Left kidney (tissue), 2 donors: ENCODE data around the gene CHST8. TPM values are rescaled to one million over a fixed set of nuclear protein-coding genes. Genes with fewer than 3 reads are reported as not detected.
A peak's percentile ranks its signal among the peaks of the same experiment; 100 is the strongest.

Experiments
- DNase-seq: peaks from one replicate; pipeline ENCODE4 v3.0.0-alpha.2; 2013
- polyA plus RNA-seq: library from polyadenylated mRNA; unstranded; fragments of 120-200 nt; gene quantifications from one replicate; pipeline ENCODE4 v1.2.1, GENCODE V29; 2013; ENCODE audit not compliant: insufficient read length

CHST8 gene
- polyA plus RNA-seq, 1 donor = 0.17 TPM

DNA sequence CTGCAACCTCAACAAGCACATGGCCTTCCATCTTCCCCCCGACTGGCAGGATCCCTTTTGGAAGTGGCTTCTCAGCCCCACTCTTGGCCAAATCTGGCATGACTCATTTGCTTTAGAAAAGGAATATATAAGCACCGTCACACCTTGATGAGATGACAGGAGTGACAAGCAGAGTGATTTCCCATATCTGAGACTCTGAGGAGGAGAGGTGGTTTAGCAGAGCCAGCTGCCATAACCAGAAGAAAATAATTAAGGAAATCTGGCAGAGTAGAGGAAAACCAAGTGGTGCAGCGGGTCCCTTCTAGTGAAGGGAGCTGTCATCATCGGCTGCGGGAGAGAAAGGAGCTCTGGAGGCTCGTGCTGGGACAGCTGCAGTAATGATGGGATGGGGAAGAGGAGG, 147.5 kb downstream of the CHST8 start:
- DNase-seq = no peak

DNA sequence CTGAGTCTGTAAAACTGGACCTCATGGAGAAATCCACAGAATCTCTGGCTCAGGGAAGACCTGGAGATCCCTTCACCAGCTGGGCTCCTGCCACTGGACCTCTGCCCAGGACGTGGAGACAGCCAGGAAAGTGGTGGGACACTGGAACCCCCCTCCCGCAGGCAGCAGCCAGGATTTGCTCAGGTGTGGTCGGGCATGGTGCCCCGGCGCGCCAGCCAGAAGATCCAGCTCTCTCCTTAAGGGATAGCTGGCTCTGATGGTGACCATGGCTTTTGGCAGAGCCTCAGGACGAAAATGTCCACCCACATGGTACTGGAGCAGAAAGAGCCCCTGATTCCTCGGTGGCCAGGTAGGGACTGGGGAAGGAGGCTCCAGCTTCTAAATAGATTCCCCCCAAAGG, 148.4 kb downstream of the CHST8 start:
- DNase-seq = no peak

DNA sequence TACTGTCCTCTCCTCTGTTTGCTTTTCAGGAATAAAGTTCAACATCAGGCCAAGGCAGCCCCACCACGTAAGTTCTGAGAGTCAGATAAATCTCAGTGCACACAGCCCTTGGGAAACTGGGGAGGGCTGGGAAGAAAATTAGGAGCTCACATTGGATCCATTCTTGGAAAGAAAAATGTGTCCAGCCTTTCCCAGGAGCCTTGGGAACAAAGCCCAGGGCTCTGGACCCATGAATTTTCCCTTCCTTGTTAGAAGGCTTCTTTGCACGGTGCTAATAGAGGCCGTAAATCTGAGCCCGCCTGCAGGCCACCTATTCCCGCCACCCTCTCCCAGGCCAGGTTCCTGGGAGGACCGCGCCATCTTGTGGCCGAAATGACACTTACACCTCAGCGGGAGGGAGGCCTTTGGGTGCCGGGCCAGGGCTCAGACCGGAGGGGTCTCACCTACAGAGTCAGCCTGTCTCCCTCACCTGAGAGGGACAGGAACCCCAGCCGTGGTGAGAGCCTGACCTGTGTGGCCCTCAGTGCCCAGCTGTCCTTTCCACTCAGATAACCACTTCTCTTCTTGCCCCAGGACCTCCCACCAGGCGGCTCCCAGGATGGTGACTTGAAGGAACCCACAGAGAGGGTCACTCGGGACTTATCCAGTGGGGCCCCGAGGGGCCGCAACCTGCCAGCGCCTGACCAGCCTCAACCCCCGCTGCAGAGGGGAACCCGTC, 149.8 kb downstream of the CHST8 start:
- peak; percentile 61 for DNase-seq

DNA sequence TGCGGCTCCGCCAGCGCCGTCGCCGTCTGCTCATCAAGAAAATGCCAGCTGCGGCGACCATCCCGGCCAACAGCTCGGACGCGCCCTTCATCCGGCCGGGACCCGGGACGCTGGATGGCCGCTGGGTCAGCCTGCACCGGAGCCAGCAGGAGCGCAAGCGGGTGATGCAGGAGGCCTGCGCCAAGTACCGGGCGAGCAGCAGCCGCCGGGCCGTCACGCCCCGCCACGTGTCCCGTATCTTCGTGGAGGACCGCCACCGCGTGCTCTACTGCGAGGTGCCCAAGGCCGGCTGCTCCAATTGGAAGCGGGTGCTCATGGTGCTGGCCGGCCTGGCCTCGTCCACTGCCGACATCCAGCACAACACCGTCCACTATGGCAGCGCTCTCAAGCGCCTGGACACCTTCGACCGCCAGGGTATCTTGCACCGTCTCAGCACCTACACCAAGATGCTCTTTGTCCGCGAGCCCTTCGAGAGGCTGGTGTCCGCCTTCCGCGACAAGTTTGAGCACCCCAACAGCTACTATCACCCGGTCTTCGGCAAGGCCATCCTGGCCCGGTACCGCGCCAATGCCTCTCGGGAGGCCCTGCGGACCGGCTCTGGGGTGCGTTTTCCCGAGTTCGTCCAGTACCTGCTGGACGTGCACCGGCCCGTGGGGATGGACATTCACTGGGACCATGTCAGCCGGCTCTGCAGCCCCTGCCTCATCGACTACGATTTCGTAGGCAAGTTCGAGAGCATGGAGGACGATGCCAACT, 150.5 kb downstream of the CHST8 start:
- no peak for DNase-seq

DNA sequence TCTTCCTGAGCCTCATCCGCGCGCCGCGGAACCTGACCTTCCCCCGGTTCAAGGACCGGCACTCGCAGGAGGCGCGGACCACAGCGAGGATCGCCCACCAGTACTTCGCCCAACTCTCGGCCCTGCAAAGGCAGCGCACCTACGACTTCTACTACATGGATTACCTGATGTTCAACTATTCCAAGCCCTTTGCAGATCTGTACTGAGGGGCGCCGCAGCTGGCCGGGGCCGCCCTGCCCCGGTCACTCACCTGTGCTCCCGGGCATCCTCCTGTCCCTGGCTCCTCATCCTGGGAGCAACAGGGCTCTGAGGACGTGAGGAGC, 151.1 kb downstream of the CHST8 start:
- DNase-seq = no peak

DNA sequence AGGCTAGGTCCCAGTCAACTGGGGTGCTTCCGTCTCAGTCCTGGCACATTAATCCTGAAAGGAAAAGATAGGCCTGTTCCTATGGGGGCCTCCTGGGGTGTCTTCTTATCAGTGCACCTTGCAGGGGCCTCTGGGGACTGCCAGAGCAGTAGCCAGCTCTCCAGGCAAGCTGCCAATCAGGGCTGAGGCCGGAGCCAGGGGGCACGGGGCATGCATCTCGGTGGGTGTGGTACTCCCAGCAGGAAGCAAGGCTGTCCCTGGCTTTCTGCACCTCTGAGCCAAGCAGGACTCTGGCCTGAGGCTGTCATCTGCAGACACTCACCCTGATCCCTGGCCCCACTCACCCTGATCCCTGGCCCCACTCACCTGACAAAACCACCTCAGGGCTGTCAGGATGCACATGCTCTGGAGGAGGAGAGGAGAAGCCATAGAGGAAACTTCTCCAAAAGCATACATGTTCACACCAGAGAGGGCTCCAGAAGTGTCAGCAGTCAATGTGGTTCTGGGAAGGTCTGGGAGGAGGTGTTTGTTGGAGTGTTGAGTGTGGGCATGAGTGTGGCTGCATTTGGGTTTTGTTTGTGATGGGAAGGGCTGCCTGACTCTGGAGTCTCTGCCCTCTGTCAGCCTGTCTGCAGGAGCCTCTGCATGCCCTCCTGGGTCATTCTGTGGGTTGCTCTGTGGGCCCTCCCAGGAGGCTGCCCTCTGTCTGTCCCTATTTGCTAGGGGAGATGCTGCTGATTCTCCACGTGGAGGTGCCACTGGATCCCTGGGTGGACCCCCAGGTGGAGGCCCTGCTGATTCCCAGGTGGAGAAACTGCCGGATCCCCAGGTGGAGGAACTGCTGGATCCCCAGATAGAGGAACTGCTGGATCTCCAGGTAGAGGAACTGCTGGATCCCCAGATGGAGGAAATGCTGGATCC, 152.2 kb downstream of the CHST8 start:
- DNase-seq = no peak

GRCh38 chr19:33774751-33775150, 153.0 kb downstream of the CHST8 start:
- no peak for DNase-seq

DNA sequence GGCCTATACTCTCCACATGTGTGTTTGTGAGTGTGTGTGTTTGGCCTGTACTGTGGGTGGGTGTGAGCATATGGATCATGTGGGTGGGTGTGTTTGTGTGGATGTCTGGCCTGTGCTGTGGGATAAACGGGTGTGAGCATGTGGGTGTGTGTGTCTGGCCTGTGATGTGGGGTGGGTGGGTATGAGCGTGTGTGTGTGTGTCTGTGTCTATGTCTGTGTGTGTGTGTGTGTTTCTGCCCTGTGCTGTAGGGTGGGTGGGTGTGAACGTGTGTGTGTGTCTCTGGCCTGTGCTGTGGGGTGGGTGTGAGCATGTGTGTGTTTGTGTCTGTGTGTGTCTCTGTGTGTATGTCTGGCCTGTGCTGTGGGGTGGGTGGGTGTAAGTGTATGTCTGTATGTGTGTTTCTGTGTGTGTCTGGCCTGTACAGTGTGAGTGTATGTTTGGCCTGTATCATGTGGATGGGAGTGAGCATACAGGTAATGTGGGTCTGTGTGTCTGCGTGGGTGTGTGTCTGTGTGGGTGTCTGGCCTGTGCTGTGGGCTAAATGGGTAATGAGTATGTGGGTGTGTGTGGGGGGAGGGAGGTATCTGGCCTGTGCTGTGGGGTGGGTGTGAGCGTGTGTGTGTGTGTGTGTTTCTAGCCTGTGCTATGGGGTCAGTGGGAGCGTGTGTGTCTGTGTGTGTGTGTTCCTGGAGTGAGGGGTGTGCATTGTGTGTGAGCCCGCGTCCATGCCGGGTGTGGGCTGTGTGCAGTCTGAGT, 154.2 kb downstream of the CHST8 start:
- DNase-seq = no peak

GRCh38 chr19:33777351-33777750, 155.6 kb downstream of the CHST8 start:
- DNase-seq = no peak

GRCh38 chr19:33777753-33778088, 156.0 kb downstream of the CHST8 start:
- no peak for DNase-seq

GRCh38 chr19:33778089-33778791, 156.5 kb downstream of the CHST8 start:
- peak; percentile 61 for DNase-seq

- DNase-seq = no peak
Observed at GRCh38 chr19:33779849-33780248, 158.1 kb downstream of the CHST8 start.

DNA sequence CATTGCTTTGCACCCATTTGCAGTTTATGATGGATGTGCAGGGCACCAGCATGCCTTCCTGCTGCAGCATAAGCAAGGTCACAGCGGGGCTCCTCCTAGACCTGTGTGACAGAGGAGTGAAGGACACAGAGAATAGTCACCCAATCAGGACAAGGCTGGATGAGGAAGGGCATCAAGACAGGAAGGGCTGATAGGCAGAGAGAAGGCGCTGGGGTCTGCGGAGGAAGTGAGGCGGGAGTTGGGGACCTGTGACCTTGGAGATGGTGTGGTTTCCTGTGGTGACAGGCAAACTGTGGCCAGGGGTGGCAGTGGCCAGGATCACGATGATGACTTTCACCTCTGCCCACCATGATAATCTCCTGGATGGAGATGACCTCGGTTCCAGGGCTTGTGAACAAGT, 158.5 kb downstream of the CHST8 start:
- no peak for DNase-seq

GRCh38 chr19:33780746-33781145, 159.0 kb downstream of the CHST8 start:
- DNase-seq = no peak

GRCh38 chr19:33781415-33781935, 159.7 kb downstream of the CHST8 start:
- no peak for DNase-seq

DNA sequence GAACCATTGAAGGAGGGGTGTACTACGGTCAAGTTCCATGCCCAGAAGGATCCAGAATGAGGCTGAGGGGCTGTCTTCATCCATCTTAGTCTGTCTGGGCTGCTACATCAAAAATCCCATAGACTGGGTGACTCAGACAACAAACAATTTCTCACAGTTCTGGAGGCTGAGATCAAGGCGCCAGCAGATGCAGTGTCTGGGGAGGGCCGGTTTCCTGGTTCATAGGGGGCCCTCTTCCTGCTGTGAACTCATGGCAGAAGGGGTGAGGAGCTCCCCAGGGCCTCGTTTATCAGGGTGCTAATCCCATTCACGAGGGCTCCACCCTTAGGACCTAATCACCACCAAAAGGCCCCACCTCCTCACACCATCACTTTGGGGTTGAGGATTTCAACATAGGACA, 160.2 kb downstream of the CHST8 start:
- DNase-seq = no peak

DNA sequence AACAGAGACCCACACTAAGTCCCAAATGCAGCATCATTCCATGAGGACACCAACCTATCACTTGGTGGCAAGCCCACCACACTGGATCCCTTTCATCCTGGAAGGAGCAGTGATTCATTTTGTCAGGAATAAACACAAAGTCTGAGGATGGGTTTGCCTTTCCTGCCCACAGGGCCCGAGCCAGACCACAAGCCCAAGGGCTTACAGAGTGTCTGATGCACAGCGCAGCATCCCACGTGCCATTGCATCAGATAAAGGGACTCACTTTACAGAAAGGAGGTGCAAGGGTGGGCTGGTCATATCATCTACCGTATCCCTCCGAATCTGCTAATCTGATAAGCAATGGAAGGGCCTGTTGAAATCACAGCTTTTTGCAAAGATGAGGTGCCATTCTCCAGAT, 162.7 kb downstream of the CHST8 start:
- no peak for DNase-seq

DNA sequence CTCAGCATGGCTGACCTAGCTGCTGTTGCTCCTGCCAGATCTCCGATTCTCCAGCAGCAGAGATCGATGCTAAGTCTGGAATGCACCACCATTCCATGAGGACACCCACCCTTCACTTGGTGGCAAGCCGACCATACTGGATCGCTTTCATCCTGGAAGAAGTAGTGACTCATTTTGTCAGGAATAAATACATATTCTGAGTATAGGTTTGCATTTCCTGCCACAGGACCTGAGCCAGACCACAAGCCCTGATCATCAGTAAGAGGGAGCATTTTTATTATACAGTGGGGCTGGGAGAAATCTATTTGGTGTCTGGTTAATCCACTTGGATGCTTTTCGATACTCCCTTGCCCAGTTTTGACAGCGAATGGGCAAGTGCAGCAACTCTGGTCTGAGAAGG, 164.0 kb downstream of the CHST8 start:
- no peak for DNase-seq

GRCh38 chr19:33788676-33789075, 166.9 kb downstream of the CHST8 start:
- DNase-seq = no peak

DNA sequence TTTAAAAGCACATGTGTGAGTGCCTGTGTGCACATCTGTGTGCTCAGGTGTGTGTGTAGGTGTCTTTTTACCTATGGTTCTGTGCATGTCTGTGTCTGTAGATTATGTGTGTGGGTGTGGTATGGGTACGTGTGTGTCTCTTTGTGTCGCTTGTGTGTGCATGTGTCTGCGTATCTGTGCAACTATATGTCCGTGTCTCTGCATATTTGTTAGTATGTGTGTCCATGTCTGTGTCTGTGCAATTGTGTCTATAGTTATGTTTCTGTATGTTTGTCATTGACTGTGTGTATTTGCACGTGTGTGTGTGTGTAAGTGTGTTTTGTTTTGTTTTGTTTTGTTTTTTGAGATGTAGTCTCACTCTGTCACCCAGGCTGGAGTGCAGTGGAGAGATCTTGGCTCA, 167.6 kb downstream of the CHST8 start:
- no peak for DNase-seq

GRCh38 chr19:33794683-33795369, 173.1 kb downstream of the CHST8 start:
- DNase-seq = no peak
